HepG2 (cell line): ENCODE measurements around the gene NAPB. TPM values are rescaled to one million over a fixed set of nuclear protein-coding genes. Genes with fewer than 3 reads are reported as not detected.

Experiments used
- ASH2L ChIP-seq: fragments of 300-600, 200-600 bp; sonication (generic); IDR thresholded peaks from 2 replicates; pipeline ENCODE4 v1.7.0; 2017; ENCODE audit warnings: low read depth, mild to moderate bottlenecking, moderate library complexity, mixed read lengths, low read length; ENCODE audit not compliant: insufficient read length
- ATF3 ChIP-seq: sonication (generic); formaldehyde crosslinking; IDR thresholded peaks from 2 replicates; pipeline ENCODE4 v1.4.0; 2020; ENCODE audit warnings: missing genetic modification reagents
- CCDC6 ChIP-seq: sonication (generic); formaldehyde crosslinking; IDR thresholded peaks from 2 replicates; pipeline ENCODE4 v1.8.1; 2022; ENCODE audit warnings: mild to moderate bottlenecking, missing genetic modification reagents, moderate library complexity
- DRAP1 ChIP-seq: IDR thresholded peaks from 2 replicates; pipeline ENCODE4 v1.6.1; 2016; ENCODE audit warnings: missing genetic modification reagents, missing compliant biosample characterization
- GATAD2A ChIP-seq: IDR thresholded peaks from 2 replicates; pipeline ENCODE4 v1.6.1; 2016
- GPN1 ChIP-seq: sonication (generic); formaldehyde crosslinking; IDR thresholded peaks from 2 replicates; pipeline ENCODE4 v1.5.1; 2020; ENCODE audit warnings: missing genetic modification reagents, borderline replicate concordance
- HDAC1 ChIP-seq: sonication (generic); formaldehyde crosslinking; IDR thresholded peaks from 2 replicates; pipeline ENCODE4 v1.5.1; 2020; ENCODE audit warnings: mild to moderate bottlenecking, missing genetic modification reagents
- HMGXB4 ChIP-seq, 2 experiments: sonication (generic) in 1 of 2; formaldehyde crosslinking in 1 of 2; IDR thresholded peaks; 2 replicates each; pipeline versions ENCODE4 v1.4.0 to v1.6.1; 2018 to 2020; ENCODE audit warnings: missing genetic modification reagents in 2 of 2, borderline replicate concordance in 1 of 2, low read depth in 1 of 2, mild to moderate bottlenecking in 1 of 2, missing biosample characterization in 1 of 2
- KLF13 ChIP-seq: sonication (generic); formaldehyde crosslinking; IDR thresholded peaks from 2 replicates; pipeline ENCODE4 v1.4.0; 2020; ENCODE audit warnings: mild to moderate bottlenecking, missing genetic modification reagents
- MED1 ChIP-seq: sonication (generic); formaldehyde crosslinking; IDR thresholded peaks from 2 replicates; pipeline ENCODE4 v1.4.0; 2020; ENCODE audit warnings: missing genetic modification reagents
- NFE2L1 ChIP-seq: sonication (generic); formaldehyde crosslinking; IDR thresholded peaks from 2 replicates; pipeline ENCODE4 v1.4.0; 2020; ENCODE audit warnings: missing genetic modification reagents, mild to moderate bottlenecking, borderline replicate concordance
- PHF5A ChIP-seq: IDR thresholded peaks from one replicate; pipeline ENCODE4 v1.6.1; 2018; ENCODE audit warnings: low read depth, missing genetic modification reagents; ENCODE audit not compliant: unreplicated experiment
- RAD21 ChIP-seq: fragments of 450-650 bp; formaldehyde crosslinking; IDR thresholded peaks from 2 replicates; pipeline ENCODE4 v1.5.0; 2020; ENCODE audit warnings: mild to moderate bottlenecking
- RBM39 ChIP-seq: fragments of 200-400 bp; formaldehyde crosslinking; IDR thresholded peaks from one replicate; pipeline ENCODE4 v1.6.1; 2018; ENCODE audit warnings: antibody characterized with exemption, mild to moderate bottlenecking, low read depth, low read length; ENCODE audit not compliant: poor library complexity, severe bottlenecking
- SMAD9 ChIP-seq: sonication (generic); formaldehyde crosslinking; IDR thresholded peaks from 2 replicates; pipeline ENCODE4 v1.5.1; 2020; ENCODE audit warnings: mild to moderate bottlenecking, missing genetic modification reagents
- SPEN ChIP-seq: sonication (generic); formaldehyde crosslinking; IDR thresholded peaks from 2 replicates; pipeline ENCODE4 v1.5.1; 2020; ENCODE audit warnings: low read depth, mild to moderate bottlenecking, missing genetic modification reagents
- SRSF9 ChIP-seq: fragments of 200-400 bp; formaldehyde crosslinking; IDR thresholded peaks from 2 replicates; pipeline ENCODE4 v1.6.1; 2018; ENCODE audit warnings: borderline replicate concordance, mild to moderate bottlenecking, low read depth, low read length; ENCODE audit not compliant: insufficient read depth, poor library complexity, severe bottlenecking
- STAG1 ChIP-seq: sonication (generic); formaldehyde crosslinking; IDR thresholded peaks from 2 replicates; pipeline ENCODE4 v1.4.0; 2020; ENCODE audit warnings: missing genetic modification reagents
- TBX2 ChIP-seq: sonication (generic); formaldehyde crosslinking; IDR thresholded peaks from 2 replicates; pipeline ENCODE4 v1.5.0; 2020; ENCODE audit warnings: missing genetic modification reagents, mild to moderate bottlenecking, borderline replicate concordance
- TRIM24 ChIP-seq: sonication (generic); formaldehyde crosslinking; IDR thresholded peaks from 2 replicates; pipeline ENCODE4 v1.8.0; 2022; ENCODE audit warnings: mild to moderate bottlenecking, missing genetic modification reagents
- U2AF1 ChIP-seq: fragments of 200-400 bp; formaldehyde crosslinking; optimal IDR thresholded peaks from 2 replicates; pipeline ENCODE3; 2017; ENCODE audit warnings: mild to moderate bottlenecking, low read depth, low read length
- ZBTB42 ChIP-seq: sonication (generic); formaldehyde crosslinking; IDR thresholded peaks from 2 replicates; pipeline ENCODE4 v1.5.0; 2020; ENCODE audit warnings: mild to moderate bottlenecking, missing genetic modification reagents
- ZFX ChIP-seq: sonication (generic); formaldehyde crosslinking; IDR thresholded peaks from 2 replicates; pipeline ENCODE4 v1.4.0; 2020; ENCODE audit warnings: mild to moderate bottlenecking, low read depth, missing genetic modification reagents, moderate library complexity
- ZNF451 ChIP-seq: sonication (generic); formaldehyde crosslinking; IDR thresholded peaks from 2 replicates; pipeline ENCODE4 v1.5.0; 2020; ENCODE audit warnings: mild to moderate bottlenecking, missing genetic modification reagents
- ZNF512 ChIP-seq: sonication (generic); formaldehyde crosslinking; IDR thresholded peaks from 2 replicates; pipeline ENCODE4 v1.4.0; 2020; ENCODE audit warnings: mild to moderate bottlenecking, missing genetic modification reagents
- ZNF577 ChIP-seq: sonication (generic); formaldehyde crosslinking; IDR thresholded peaks from 2 replicates; pipeline ENCODE4 v1.4.0; 2020; ENCODE audit warnings: mild to moderate bottlenecking, low read depth, missing genetic modification reagents, borderline replicate concordance
- ZNF607 ChIP-seq: sonication (generic); formaldehyde crosslinking; IDR thresholded peaks from 2 replicates; pipeline ENCODE4 v1.5.1; 2020; ENCODE audit warnings: missing genetic modification reagents, mild to moderate bottlenecking, borderline replicate concordance
- ZNF761 ChIP-seq: sonication (generic); formaldehyde crosslinking; conservative IDR thresholded peaks from 2 replicates; pipeline ENCODE4 v1.4.0; 2020; ENCODE audit warnings: mild to moderate bottlenecking, missing genetic modification reagents
- ZNF839 ChIP-seq: sonication (generic); formaldehyde crosslinking; IDR thresholded peaks from 2 replicates; pipeline ENCODE4 v1.4.0; 2020; ENCODE audit warnings: missing genetic modification reagents, mild to moderate bottlenecking, borderline replicate concordance
- polyA plus RNA-seq, 8 experiments: library from polyadenylated mRNA; depleted of rRNA in 3 of 8; stranded (reverse) in 7 of 8; unstranded in 1 of 8; fragments of >200 nt; fragmentation: Illumina TruSeq in 4 of 8; extraction: Trizol in 4 of 8; gene quantifications; 2 replicates each; pipeline versions ENCODE4 v1.2.1 to v1.2.3, GENCODE V29; 2011 to 2016; ENCODE audit warnings: low read depth in 4 of 8, missing spikeins in 1 of 8, mixed read lengths in 1 of 8; ENCODE audit not compliant: insufficient read depth in 1 of 8
- total RNA-seq, 5 experiments: library from RNA; depleted of rRNA; stranded (reverse); fragments of >200 nt; fragmentation: Illumina TruSeq; extraction: Trizol; gene quantifications; 2 replicates each; pipeline ENCODE4 v1.2.3, GENCODE V29; 2016; ENCODE audit warnings: low read depth in 1 of 5

NAPB gene
- total and polyA plus RNA-seq, 2 of the 13 experiments (the other 11 are each of a cell fraction or from before 2014, with no cell fraction given) = 15.2 to 16.1 TPM

- TF ChIP-seq ZNF512 (CRISPR knock-in tag) = no peak
- TF ChIP-seq STAG1 = peak; percentile 96
- TF ChIP-seq U2AF1 = no peak
- peak; percentile 30 for TF ChIP-seq TBX2
- TF ChIP-seq KLF13 = no peak
- no peak for TF ChIP-seq GPN1 (CRISPR knock-in tag)
- no peak for TF ChIP-seq TRIM24 (CRISPR knock-in tag)
- TF ChIP-seq ZNF839 (CRISPR knock-in tag) = no peak
- TF ChIP-seq RBM39 = no peak
- no peak for TF ChIP-seq ZNF761
- no peak for TF ChIP-seq ZNF451 (CRISPR knock-in tag)
- no peak for TF ChIP-seq GATAD2A
- peak; percentile 14; the same call in 1 of the 2 replicates for TF ChIP-seq MED1 (CRISPR knock-in tag)
- no peak for TF ChIP-seq ZNF577 (CRISPR knock-in tag)
- TF ChIP-seq ASH2L = no peak
- TF ChIP-seq ZNF607 = no peak
- no peak for TF ChIP-seq ATF3
- 0 out of 2 replicates have a peak, but pooled peaks have one; percentile 33 for TF ChIP-seq ZFX (CRISPR knock-in tag)
- TF ChIP-seq NFE2L1 = no peak
- no peak for TF ChIP-seq SRSF9
- no peak for TF ChIP-seq DRAP1 (CRISPR knock-in tag)
- no peak for TF ChIP-seq CCDC6
- TF ChIP-seq ZBTB42 = no peak
- 0 out of 4 replicates have a peak, but pooled peaks of 1 of the 2 experiments have one; percentile 34 for TF ChIP-seq HMGXB4 (CRISPR knock-in tag; IDR thresholded peaks at IDR 0.05; ENCODE audit: borderline replicate concordance in 1 of 2, low read depth in 1 of 2)
- TF ChIP-seq HDAC1 (CRISPR knock-in tag) = no peak
- TF ChIP-seq RAD21 (CRISPR knock-in tag) = peak; percentile 90
- peak; percentile 27; the same call in 1 of the 2 replicates for TF ChIP-seq SPEN
- TF ChIP-seq PHF5A (CRISPR knock-in tag) = no peak
- TF ChIP-seq SMAD9 (CRISPR knock-in tag) = no peak
Observed at GRCh38 chr20:23340524-23340923, 80.8 kb downstream of the NAPB start (continued).
